IPS-NIHi11 (cell line): ENCODE results near the gene SCYGR4.

Experiments
- DNase-seq: peaks from one replicate; pipeline ENCODE4 v3.0.0; 2012; ENCODE audit warnings: mixed read lengths, low spot score

SCYGR4 gene

GRCh38 chr2:227614246-227614645 lies 3.1 kb upstream of the SCYGR4 start:
- no peak for DNase-seq

DNA sequence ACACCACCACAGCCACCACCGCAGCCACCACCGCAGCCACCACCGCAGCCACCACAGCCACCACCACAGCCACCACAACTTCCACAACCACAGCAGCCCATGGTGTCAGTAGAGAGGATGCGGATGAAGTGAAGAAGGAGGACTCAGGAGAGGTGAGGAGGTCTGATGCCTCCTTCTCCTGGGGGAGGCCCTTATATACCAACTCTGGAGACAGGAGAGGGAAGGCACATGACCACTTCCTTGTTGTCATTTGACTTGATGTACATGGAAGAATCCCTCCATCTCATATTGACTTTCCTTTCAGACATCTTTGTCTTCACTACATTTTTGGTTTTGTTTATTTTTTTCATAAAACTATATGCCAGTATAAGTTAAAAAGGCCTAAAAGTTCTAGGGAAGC lies 2.6 kb upstream of the SCYGR4 start, which contains the start of gene SCYGR3:
TSS of gene SCYGR3 (minus strand) at position 101 of the 400 bp plus-strand sequence. CDS start at position 101, 0 bp downstream.
- DNase-seq: no peak

GRCh38 chr2:227615181-227615580 lies 2.1 kb upstream of the SCYGR4 start:
- DNase-seq: no peak

- DNase-seq: no peak
Observed at GRCh38 chr2:227615906-227616305, 1.4 kb upstream of the SCYGR4 start.

- no peak for DNase-seq
Observed at GRCh38 chr2:227616631-227617030, 667 bp upstream of the SCYGR4 start.

GRCh38 chr2:227623226-227623625 lies 5.9 kb downstream of the SCYGR4 start:
- DNase-seq: no peak

- no peak for DNase-seq
Observed at GRCh38 chr2:227625420-227625819, 8.1 kb downstream of the SCYGR4 start.

GRCh38 chr2:227626580-227627151 lies 9.4 kb downstream of the SCYGR4 start:
- DNase-seq: no peak

DNA sequence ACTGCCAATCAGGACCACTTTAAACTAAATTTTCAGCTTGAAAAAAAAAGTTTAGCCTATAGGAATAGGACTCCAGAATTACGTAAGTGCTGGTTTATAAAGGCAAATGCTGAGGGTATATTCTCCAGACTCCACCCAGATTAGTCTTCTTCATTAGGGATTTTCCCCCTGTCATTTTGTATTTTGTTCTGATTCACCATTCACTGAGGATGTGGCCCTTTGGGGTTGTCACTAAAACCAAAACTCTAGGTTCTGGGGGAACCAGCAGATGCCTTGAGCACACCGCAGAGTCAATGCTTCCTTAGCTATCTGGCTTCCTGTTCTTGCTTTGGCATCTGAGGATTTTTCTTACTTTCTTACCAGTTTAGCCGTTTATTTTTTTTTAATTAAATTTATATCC lies 10.5 kb downstream of the SCYGR4 start:
- no peak for DNase-seq

DNA sequence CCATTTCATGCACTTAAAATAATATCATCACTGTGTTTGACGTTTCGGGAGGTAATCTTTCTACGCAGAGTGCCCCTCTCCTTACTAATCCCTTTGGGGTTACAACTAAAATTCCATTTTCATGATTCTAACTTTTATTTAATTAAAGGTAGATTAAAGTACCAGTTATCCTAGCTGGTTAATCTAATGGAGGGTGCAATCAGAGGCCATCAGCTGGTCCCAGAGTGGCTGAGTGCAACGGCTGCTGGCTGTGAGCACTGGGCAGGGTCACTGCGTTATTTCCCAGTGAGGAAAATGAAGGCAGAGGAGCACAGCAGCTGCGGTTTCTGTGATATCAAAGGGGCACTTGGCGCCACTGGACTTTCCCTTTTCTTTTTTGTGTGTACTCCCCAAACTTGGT lies 12.1 kb downstream of the SCYGR4 start:
- DNase-seq: no peak

DNA sequence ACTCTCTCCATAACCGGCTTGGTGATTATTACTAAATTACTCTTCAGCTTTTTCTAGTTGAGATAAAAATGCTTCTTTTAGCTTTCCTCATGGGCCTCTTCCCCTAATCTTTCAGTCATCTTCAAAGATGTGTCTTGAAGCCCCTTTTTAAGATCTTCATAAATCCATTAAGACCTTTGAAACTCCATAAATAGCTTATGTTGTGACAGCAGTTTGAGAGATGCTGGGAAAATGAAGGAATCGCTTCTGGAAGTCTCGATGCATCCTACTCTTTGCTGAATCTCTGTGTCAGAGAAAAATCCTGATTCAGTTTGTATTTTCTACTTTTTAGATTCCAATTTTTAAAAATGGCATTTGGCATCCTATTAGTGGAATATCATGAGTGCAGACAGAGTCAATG lies 13.0 kb downstream of the SCYGR4 start:
- DNase-seq: no peak

DNA sequence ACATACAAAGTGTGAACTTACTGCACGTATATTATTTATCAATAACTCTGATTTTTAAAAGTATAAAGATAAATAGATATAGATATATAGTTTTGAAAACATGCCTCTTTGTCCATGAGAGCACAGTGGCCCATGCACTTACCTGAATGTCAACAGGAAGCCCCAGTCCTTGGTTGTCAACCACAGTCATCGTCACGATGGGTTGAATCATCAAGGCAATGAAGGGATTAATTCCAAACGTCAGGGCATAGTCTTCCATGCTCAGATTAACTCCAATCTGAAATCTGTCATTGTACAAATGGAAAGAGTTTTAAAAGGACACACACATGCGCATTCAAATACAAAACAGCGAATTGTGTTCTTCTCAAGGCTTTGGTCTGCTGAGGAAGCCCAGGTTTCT lies 15.5 kb downstream of the SCYGR4 start:
- DNase-seq: no peak

- no peak for DNase-seq
Observed at GRCh38 chr2:227634201-227634600, 16.9 kb downstream of the SCYGR4 start.

GRCh38 chr2:227642656-227643055 lies 25.4 kb downstream of the SCYGR4 start:
- no peak for DNase-seq

DNA sequence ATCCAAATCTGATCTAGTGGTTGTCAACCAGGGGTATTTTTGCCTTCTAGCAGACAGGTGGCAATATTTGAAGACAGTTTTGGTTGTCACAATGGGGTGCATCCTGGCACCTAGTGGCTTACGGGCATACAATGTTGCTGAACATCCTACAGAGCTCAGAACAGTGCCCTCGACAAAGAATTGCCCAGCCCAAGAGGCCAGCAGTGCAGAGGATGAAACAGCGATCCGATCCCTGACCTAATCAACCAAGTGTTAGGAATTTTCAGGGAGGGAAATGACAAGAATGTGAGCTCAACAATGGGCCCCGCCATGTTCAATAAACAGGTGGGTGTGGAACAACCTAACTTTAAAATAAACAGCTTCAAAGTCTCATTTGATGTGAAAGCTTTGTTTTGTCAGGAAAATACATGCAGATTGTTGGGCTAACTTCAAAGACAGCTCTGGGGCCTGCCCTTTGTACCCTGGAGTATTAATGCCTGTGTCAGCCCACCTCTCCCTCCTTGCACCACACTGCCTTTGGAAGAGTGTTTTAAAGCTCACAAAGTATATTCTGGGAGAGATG lies 26.8 kb downstream of the SCYGR4 start:
- no peak for DNase-seq

- DNase-seq: no peak
Observed at GRCh38 chr2:227653419-227653818, 36.1 kb downstream of the SCYGR4 start.

GRCh38 chr2:227654426-227654825 lies 37.1 kb downstream of the SCYGR4 start:
- DNase-seq: no peak

DNA sequence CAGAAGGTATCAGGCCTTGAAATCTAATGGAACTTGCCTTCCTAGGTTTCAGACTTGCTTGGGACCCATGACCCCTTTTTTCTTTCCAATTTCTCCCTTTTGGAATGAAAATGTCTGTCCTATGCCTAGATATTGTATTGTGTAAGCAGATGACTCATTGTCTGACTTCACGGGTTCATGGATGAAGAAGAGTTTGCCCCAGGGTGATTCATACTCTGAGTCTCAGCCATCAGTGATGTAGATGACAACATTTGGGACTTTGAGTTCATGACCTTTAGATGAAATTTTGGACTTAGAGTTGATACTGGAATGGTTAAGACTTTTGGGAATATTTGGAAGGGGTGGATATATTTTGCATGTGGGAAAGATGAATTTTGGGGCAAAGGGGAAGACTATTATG lies 38.2 kb downstream of the SCYGR4 start:
- DNase-seq: no peak

DNA sequence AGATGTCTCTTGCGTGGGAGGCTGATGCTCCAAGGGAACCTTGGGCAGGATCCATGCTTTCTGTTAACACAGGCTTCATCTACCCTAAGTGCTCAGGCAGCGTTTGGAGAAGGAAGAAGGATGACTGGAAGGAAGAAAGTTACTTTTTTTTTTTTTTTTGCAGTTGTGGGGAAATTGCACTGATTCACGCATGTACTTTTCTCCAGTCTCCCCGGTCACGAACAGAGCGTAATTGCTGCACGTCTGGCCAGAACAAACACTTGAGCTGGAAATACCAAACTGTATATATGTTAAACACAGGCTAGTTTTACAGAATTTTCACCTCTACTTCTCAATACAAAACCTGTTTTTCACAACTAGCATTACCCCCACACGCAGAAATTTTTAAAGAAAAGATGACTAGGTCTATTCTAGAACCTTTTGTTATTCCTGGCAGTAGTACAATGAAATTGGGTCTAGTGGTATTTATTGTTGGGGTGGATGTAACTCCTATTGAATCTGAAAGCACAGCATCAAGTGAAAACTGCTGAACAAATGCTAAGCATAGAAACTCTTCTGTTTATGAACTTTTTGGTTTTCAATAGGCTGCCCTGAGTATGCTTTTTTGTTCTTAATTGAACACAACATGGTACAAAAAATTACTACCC lies 40.0 kb downstream of the SCYGR4 start:
- DNase-seq: no peak

- DNase-seq: peak; percentile 57
Observed at GRCh38 chr2:227661025-227661649, 43.8 kb downstream of the SCYGR4 start.

- no peak for DNase-seq
Observed at GRCh38 chr2:227661827-227662226, 44.5 kb downstream of the SCYGR4 start.

DNA sequence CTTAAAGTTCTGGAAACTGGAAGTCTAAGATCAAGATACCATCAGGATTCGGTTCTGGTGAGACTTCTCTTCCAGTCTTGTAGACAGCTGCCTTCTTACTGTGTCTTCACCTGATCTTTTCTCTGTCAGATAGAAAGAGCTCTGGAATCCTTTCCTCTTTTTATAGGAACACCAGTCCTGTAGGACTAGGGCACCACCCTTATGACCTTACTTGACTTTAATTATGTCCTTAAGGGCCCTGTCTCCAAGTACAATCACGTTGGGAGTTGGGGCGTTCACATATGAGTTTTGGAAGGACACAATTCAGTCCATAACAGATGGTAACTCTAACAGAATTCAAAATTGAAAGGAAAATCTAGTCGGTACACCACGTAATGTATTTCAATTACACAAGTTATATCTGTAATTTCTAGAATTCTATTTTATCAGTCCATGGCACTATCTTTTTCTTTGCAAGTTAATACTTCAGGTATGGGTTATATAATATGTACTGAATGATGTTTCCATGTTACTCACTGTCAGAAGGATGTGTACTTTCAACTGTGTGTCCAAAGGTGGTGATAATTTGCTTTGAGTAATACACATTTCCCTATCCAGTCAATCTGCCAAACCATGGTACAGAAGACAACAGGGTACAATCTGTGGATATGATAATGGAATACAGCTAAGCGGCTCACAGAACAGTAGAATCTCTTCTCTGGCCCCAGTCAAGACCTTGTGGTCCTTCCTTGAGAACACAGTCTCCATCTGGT lies 48.1 kb downstream of the SCYGR4 start:
- DNase-seq: no peak
